NCI-H69 (cell line): ENCODE results near the gene HNF1B.
A peak's percentile ranks its signal among the peaks of the same experiment; 100 is the strongest.
"Not testable (repeated sequence)": the region's sequence is repeated elsewhere in the genome, so short reads cannot be mapped to it uniquely, and the experiment has no call there.

Source experiments
- DNase-seq: peaks from one replicate; lab custom pipeline; 2025; lab: John Stamatoyannopoulos, UW

Gene HNF1B

GRCh38 chr17:37701496-37701898 lies 43.4 kb downstream of the HNF1B start:
- peak; percentile 19 for DNase-seq

GRCh38 chr17:37700881-37701280 lies 44.0 kb downstream of the HNF1B start:
- no peak for DNase-seq

GRCh38 chr17:37699285-37699973 lies 45.4 kb downstream of the HNF1B start:
- no peak for DNase-seq

- no peak for DNase-seq
Observed at GRCh38 chr17:37698911-37699255, 46.0 kb downstream of the HNF1B start.

GRCh38 chr17:37698132-37698910 lies 46.5 kb downstream of the HNF1B start:
- DNase-seq, result no peak

- DNase-seq, result no peak
Observed at GRCh38 chr17:37697381-37697780, 47.5 kb downstream of the HNF1B start.

- DNase-seq, result no peak
Observed at GRCh38 chr17:37696366-37696765, 48.5 kb downstream of the HNF1B start.

- no peak for DNase-seq
Observed at GRCh38 chr17:37695726-37696125, 49.1 kb downstream of the HNF1B start.

- no peak for DNase-seq
Observed at GRCh38 chr17:37694734-37695133, 50.1 kb downstream of the HNF1B start.

GRCh38 chr17:37693328-37693727 lies 51.5 kb downstream of the HNF1B start:
- DNase-seq, result no peak

- DNase-seq, result no peak
Observed at GRCh38 chr17:37691807-37692206, 53.1 kb downstream of the HNF1B start.

GRCh38 chr17:37689317-37689716 lies 55.5 kb downstream of the HNF1B start:
- DNase-seq, result no peak

- DNase-seq, result no peak
Observed at GRCh38 chr17:37683454-37683984, 61.3 kb downstream of the HNF1B start.

GRCh38 chr17:37682007-37682406 lies 62.9 kb downstream of the HNF1B start:
- no peak for DNase-seq

- not testable (repeated sequence) for DNase-seq
Observed at GRCh38 chr17:37679995-37680394, 64.9 kb downstream of the HNF1B start.

- no peak for DNase-seq
Observed at GRCh38 chr17:37678036-37678435, 66.8 kb downstream of the HNF1B start.

GRCh38 chr17:37677021-37677420 lies 67.8 kb downstream of the HNF1B start:
- no peak for DNase-seq

- DNase-seq, result peak; percentile 8
Observed at GRCh38 chr17:37676115-37676925, 68.5 kb downstream of the HNF1B start.

GRCh38 chr17:37674511-37674910 lies 70.3 kb downstream of the HNF1B start:
- DNase-seq, result no peak

- DNase-seq, result no peak
Observed at GRCh38 chr17:37673386-37673785, 71.5 kb downstream of the HNF1B start.

GRCh38 chr17:37672548-37673078 lies 72.2 kb downstream of the HNF1B start:
- no peak for DNase-seq

GRCh38 chr17:37671824-37672547 lies 72.9 kb downstream of the HNF1B start:
- no peak for DNase-seq
